DOHH2 (cell line): ENCODE results near the gene TLX2.
"Not testable (repeated sequence)": the region's sequence is repeated elsewhere in the genome, so short reads cannot be mapped to it uniquely, and the experiment has no call there.

ENCODE experiments used
- CTCF ChIP-seq: fragments of 200-600 bp; sonication (generic); IDR thresholded peaks from one replicate; pipeline ENCODE4 v1.5.1; 2014; ENCODE audit warnings: antibody characterized with exemption, mild to moderate bottlenecking, low read depth, low read length; ENCODE audit not compliant: poor library complexity, severe bottlenecking
- EZH2phosphoT487 ChIP-seq: fragments of 200-600 bp; sonication (generic); IDR thresholded peaks from 2 replicates; pipeline ENCODE4 v1.6.1; 2017; ENCODE audit warnings: borderline replicate concordance, mild to moderate bottlenecking, antibody characterized with exemption, low read length, moderate library complexity, mixed read lengths

GRCh38 chr2:74470742-74471141 lies 43.5 kb upstream of the TLX2 start:
- TF ChIP-seq CTCF, EZH2phosphoT487: not testable (repeated sequence)
